Stimulated activated naive CD4-positive, alpha-beta T cell treated with Interleukin-2 at 50 U/mL for 16 hours (primary cell): ENCODE data around the gene PAK1.

Experiments used
- DNase-seq: peaks from one replicate; lab custom pipeline; 2025; lab: John Stamatoyannopoulos, UW

PAK1 gene

GRCh38 chr11:77474684-77475060 lies 778 bp upstream of the PAK1 start:
- no peak for DNase-seq

- DNase-seq: peak; percentile 15
These were observed 698 bp downstream of the PAK1 start for GRCh38 chr11:77472991-77473800.

DNA sequence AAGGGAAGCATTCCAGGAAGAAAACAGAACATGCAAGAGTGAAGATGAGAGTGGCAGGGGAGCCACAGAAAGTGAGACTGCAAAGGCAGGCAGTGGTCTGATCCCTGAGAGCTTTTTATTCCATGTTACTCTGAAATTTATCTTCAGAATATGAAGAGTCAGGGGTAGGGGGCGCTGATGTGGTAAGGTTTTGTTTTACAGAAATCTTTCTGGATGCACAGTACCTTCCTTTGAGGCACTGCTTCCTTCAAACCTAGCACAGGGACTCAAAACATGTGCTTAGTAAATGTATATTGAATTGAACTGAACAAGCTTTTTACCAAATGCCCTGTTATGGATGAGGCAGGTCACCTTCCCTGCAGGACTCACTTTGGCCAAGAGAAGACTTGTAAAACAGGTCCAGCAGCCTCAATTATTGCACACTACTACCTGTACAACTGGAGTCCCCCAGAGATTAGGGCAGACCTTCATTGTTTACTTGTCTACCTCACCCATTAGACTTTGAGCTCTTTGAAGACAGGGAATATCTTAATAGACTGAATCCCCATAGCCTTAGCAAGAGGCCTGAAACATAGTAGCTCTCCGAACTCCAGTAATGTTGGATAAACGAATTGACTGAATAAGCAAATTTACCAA lies 2.2 kb downstream of the PAK1 start:
- no peak for DNase-seq

DNA sequence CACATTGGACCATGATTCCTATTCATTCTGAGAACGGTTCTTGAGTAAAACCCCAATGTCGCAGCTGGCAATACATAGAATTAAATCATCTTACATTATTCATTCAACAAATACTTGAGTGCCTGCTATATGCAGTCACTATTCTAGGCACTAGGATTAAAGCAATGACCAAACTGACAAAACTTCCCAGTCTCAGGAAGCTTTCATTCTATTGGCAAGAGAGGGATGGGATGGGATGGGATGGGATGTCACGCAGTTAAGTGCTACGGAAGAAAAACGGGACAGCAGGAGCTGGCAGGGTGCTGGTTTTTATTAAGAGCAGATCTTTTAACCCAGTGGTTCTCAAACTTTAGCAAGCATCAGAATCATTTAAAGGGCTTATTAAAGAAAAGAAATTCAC lies 2.9 kb downstream of the PAK1 start:
- DNase-seq: no peak

GRCh38 chr11:77470504-77470903 lies 3.4 kb downstream of the PAK1 start:
- no peak for DNase-seq

DNA sequence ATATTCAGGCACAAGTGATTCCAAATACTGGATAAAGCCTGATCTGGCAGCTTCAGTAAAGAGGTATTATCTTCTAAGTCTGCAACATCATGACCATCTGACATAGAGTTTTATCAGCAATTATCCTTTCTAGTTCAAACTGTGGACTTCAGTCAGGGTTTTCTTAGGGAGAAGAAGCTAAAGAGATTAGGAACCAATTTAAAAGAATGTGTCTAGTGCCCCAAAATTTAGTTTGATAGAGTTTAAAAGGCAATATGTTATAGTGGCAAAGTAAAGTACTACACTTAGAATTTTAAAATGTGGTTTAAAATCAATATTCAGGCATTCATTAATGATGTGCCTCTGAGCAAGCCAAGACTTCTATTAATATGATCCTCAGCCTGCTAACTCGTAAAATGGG lies 5.4 kb downstream of the PAK1 start:
- DNase-seq: no peak

DNA sequence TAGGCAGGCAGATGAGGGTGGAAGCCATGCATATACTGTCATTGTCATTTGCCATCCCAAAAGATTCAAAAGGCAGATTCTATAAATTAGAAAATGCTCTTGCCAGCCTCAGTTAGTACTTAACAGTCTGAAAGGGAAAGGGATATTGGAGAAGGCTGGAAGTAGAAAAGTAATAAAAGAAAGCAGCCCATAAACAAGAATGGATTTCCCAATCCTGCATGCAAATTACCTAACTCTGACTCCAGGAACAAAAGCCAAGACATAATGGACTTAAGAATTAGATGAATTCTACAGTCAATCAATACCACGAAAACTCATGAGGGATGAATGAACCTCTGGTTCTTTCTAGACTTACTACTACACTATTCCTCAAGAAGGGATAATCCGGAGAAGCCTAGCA lies 5.9 kb downstream of the PAK1 start:
- no peak for DNase-seq

DNA sequence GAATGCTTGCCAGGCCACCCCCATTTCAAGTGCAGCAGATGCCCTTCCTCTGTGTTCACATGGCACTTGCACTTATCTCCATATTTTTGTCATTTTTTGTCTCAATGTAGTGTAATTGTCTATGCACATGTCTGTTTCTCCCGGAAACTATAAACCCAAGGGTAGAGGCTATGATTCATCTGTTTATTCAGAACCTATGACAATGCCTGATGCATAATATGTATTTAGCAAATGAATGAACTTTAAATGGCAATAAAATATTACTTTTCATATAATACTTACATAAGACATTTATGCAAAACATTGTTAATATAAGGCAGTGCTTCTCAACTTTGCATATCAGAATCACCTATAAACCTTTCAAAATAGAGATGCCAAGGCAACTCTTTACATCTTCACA lies 6.7 kb downstream of the PAK1 start:
- no peak for DNase-seq

GRCh38 chr11:77457340-77457739 lies 16.6 kb downstream of the PAK1 start:
- no peak for DNase-seq

DNA sequence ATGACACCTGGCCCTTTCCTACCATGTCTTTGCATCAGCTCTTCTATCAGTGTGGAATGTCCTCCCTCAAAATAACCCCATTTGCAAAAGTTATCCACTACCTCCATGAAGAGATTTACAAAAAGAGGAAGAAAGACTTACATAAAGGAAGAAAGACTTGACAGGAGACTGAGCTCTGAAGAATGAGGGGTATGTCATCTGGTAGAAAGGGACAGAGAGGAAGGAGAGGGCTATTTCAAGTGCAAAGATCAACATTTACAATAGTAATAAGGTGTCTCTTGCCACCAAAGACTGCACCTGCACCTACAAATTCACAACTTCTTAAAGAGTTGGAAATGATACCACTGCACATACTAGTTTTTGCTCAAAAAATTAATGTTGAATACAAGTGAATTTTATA lies 18.2 kb downstream of the PAK1 start:
- DNase-seq: no peak

- DNase-seq: no peak
These were observed 18.8 kb downstream of the PAK1 start for GRCh38 chr11:77454867-77455655.

DNA sequence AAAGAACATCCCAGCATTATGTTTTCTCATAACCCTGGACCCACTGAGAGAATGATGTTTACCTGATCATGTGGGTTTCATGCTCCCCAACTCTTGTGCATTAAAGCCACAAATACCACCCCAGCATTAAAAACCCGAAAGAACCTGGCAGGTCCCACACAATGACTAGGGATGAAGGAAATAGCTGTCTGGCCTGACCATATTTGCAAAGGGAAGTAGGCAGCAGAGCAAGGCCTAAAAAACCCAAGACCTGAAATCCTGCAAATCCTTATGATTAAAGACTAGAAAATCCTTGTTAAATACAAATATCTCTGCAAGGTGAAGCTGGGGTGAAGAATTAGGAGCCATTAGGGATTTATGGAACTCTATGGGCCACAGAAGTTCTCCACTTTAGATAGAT lies 23.7 kb downstream of the PAK1 start:
- DNase-seq: no peak

DNA sequence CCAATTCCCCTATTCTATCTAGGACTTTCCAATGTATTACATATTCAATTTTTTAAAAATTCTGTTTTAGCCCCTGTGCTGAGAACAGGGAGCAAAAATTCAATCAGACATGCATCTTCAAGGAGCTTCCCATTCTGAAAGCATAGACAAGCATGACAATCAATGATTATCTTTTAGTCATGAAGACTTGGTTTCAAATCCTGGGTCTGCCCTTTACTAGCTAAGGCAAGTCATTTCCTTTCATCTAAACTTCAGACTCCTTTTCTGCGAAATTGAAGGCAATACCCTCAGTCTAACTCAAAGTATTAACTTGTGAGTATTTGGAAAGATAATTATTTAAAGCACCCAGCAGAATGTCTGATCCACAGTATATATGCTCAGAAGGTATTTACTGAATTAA lies 24.1 kb downstream of the PAK1 start:
- no peak for DNase-seq

GRCh38 chr11:77449060-77449521 lies 24.8 kb downstream of the PAK1 start:
- no peak for DNase-seq

- DNase-seq: no peak
These were observed 25.6 kb downstream of the PAK1 start for GRCh38 chr11:77448269-77448668.

- no peak for DNase-seq
These were observed 26.8 kb downstream of the PAK1 start for GRCh38 chr11:77446911-77447629.

DNA sequence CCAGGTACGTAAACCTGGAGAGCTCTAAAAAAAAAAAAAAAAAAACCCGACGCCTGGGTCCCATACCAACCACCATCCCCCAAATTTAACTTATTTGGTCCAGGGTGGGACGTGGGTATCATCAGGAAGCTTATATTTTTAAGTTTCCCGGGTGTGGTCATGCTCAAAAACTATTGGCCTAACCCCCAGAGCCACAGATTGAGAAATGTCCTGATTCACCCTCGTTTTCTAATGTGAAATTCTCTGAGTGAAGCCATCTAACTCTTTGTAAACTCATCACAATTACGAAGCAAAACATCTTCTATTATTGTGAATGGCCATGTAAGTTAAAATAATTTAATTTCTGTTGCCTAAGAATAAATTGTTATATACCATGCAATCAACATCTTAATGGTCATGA lies 29.6 kb downstream of the PAK1 start:
- DNase-seq: no peak

GRCh38 chr11:77442394-77443053 lies 31.4 kb downstream of the PAK1 start:
- no peak for DNase-seq

- no peak for DNase-seq
These were observed 32.5 kb downstream of the PAK1 start for GRCh38 chr11:77441426-77441825.

DNA sequence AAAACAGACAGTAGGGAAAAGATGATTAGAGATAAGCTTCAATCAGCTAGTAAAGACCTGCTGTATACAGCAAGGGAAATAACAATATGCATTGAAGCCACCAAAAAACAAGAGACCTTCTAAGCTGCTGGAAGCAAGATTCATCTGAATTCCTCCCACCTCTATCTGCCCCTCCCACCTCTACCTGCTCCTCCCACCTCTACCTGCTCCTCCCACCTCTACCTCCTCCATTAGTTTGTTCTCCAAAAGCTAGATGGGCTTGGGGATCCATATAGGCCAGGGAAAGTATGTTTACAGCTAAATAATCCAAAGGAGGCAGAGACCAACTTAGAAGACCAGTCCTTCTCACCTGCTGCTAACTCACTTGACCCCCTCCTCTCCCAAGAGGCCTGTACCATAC lies 33.2 kb downstream of the PAK1 start:
- DNase-seq: no peak

- DNase-seq: no peak
These were observed 35.4 kb downstream of the PAK1 start for GRCh38 chr11:77438487-77438886.

GRCh38 chr11:77436969-77437368 lies 36.9 kb downstream of the PAK1 start:
- DNase-seq: no peak
